GM12878 (cell line): ENCODE data around the gene HERC2. TPM values are rescaled to one million over a fixed set of nuclear protein-coding genes. Genes with fewer than 3 reads are reported as not detected.
A peak's percentile ranks its signal among the peaks of the same experiment; 100 is the strongest.

ENCODE experiments used
- ATAC-seq: fragments of 200-7000 bp; cut with Tn5 transposase; 3 replicates; pipeline ENCODE4 v1.9.1; 2020; ENCODE audit warnings: mild to moderate bottlenecking, moderate library complexity
- BruUV-seq: library from RNA; stranded (reverse); fragments of 400-500 nt; replicated peaks from 2 replicates; lab custom pipeline; 2021; lab: Mats Ljungman, UMichigan
- CTCF ChIA-PET: fragments of 300-600 bp; sonication (Branson Sonifier 250); formaldehyde crosslinking; extraction: SDS; loops from one replicate; lab custom pipeline; 2021; ENCODE audit warnings: inconsistent platforms; lab: Yijun Ruan, JAX
- POLR2A ChIA-PET: fragments of 350-600 bp; formaldehyde crosslinking; extraction: SDS; loops from one replicate; lab custom pipeline; 2021; ENCODE audit warnings: inconsistent platforms; lab: Charles Lee
- RAD21 ChIA-PET: fragments of 300-600 bp; sonication (Branson Sonifier 250); formaldehyde crosslinking; loops from one replicate; lab custom pipeline; 2023; ENCODE audit warnings: antibody characterized with exemption; ENCODE audit not compliant: unreplicated experiment; lab: Charles Lee
- SMC1A ChIA-PET: fragments of 300-600 bp; sonication (Branson Sonifier 250); formaldehyde crosslinking; loops from one replicate; lab custom pipeline; 2023; ENCODE audit not compliant: unreplicated experiment, uncharacterized antibody; lab: Charles Lee
- DNase-seq: peaks from one replicate; pipeline ENCODE4 v3.0.0-alpha.2; 2011; ENCODE audit warnings: low read depth, low spot score
- FAIRE-seq: peaks from 3 replicates; lab custom pipeline; 2011; peaks lifted over from hg19 to GRCh38; lab: Jason Lieb, UNC
- H2AFZ ChIP-seq: 2 replicates; pipeline ENCODE4 v1.6.0; 2011; ENCODE audit warnings: low read depth, low read length, control low read depth; ENCODE audit not compliant: control insufficient read depth
- H3K27ac ChIP-seq: 2 replicates; pipeline ENCODE4 v1.5.1; 2011; ENCODE audit warnings: control low read depth; ENCODE audit not compliant: control insufficient read depth, insufficient read depth
- H3K27me3 ChIP-seq, 2 experiments: replicated peaks in 1 of 2; 2 replicates each; pipeline versions ENCODE4 v1.6.0 to v1.6.1; 2011; ENCODE audit warnings: low read length in 1 of 2; ENCODE audit not compliant: control insufficient read depth in 2 of 2, insufficient read depth in 2 of 2
- H3K36me3 ChIP-seq, 2 experiments: 2 replicates each; pipeline ENCODE4 v1.5.1; 2011; ENCODE audit warnings: low read length in 1 of 2; ENCODE audit not compliant: control insufficient read depth in 2 of 2, insufficient read depth in 2 of 2
- H3K4me1 ChIP-seq: 2 replicates; pipeline ENCODE4 v1.6.1; 2011; ENCODE audit warnings: mild to moderate bottlenecking, low read length, moderate library complexity, mixed read lengths; ENCODE audit not compliant: control insufficient read depth, insufficient read depth
- H3K4me2 ChIP-seq: 2 replicates; pipeline ENCODE4 v1.6.0; 2011; ENCODE audit warnings: control low read depth; ENCODE audit not compliant: control insufficient read depth, insufficient read depth
- H3K4me3 ChIP-seq: fragments of 200-600 bp; sonication (generic); 2 replicates; pipeline ENCODE4 v1.5.1; 2016
- H3K79me2 ChIP-seq: 2 replicates; pipeline ENCODE4 v1.6.0; 2011; ENCODE audit warnings: low read length; ENCODE audit not compliant: control insufficient read depth, insufficient read depth
- H3K9ac ChIP-seq: 2 replicates; pipeline ENCODE4 v1.8.0; 2011; ENCODE audit warnings: low read length, control low read depth, mixed read lengths; ENCODE audit not compliant: control insufficient read depth, insufficient read depth
- H3K9me3 ChIP-seq: replicated peaks from 3 replicates; pipeline ENCODE4 v1.5.1; 2011; ENCODE audit warnings: mild to moderate bottlenecking, low read length; ENCODE audit not compliant: control insufficient read depth, insufficient read depth
- H4K20me1 ChIP-seq: 2 replicates; pipeline ENCODE4 v1.6.0; 2011; ENCODE audit not compliant: control insufficient read depth, insufficient read depth
- E2F8 ChIP-seq: fragments of 450-650 bp; IDR thresholded peaks from 2 replicates; pipeline ENCODE4 v1.6.1; 2018; ENCODE audit warnings: mild to moderate bottlenecking, low read depth, moderate library complexity; ENCODE audit not compliant: partially characterized antibody
- ESRRA ChIP-seq: IDR thresholded peaks from 2 replicates; pipeline ENCODE4 v1.6.1; 2012; ENCODE audit warnings: mild to moderate bottlenecking, low read length, improper control_type of control experiment
- FOS ChIP-seq: IDR thresholded peaks from 3 replicates; pipeline ENCODE4 v1.6.1; 2011; ENCODE audit warnings: borderline replicate concordance; ENCODE audit not compliant: insufficient read length; ENCODE audit errors: extremely low read depth
- NFXL1 ChIP-seq: fragments of 450-650 bp; IDR thresholded peaks from 2 replicates; pipeline ENCODE4 v1.6.1; 2017; ENCODE audit warnings: antibody characterized with exemption, mild to moderate bottlenecking, borderline replicate concordance
- NR2F1 ChIP-seq: fragments of 450-650 bp; conservative IDR thresholded peaks from 2 replicates; pipeline ENCODE4 v1.6.1; 2017; ENCODE audit warnings: mild to moderate bottlenecking
- RBBP5 ChIP-seq: fragments of 200-600 bp; sonication (generic); conservative IDR thresholded peaks from 2 replicates; pipeline ENCODE4 v1.6.1; 2016
- WGBS: methylation state at CpG from one replicate; pipeline ENCODE4 v1.1.6; 2016; ENCODE audit warnings: low lambda C conversion rate; ENCODE audit not compliant: insufficient replicate concordance, insufficient coverage; ENCODE audit errors: missing lambda C conversion rate; 5-methylcytosine and 5-hydroxymethylcytosine counted together
- in situ Hi-C: fragments of 300-500 bp; cut with MboI; formaldehyde crosslinking; loops from 9 replicates; pipeline ENCODE4 v1.14.3; 2018; ENCODE audit warnings: mixed read lengths
- intact Hi-C: fragments of 100-400 bp; cut with micrococcal nuclease; formaldehyde crosslinking; loops from one replicate; pipeline ENCODE4 v1.14.2; 2022; ENCODE audit not compliant: unreplicated experiment
- polyA plus RNA-seq, 11 experiments: library from polyadenylated mRNA; depleted of rRNA in 4 of 11; unstranded in 6 of 11; stranded (reverse) in 5 of 11; fragments of >200 nt; fragmentation: Nextera tagmentation in 4 of 11; fragmentation: Illumina TruSeq in 1 of 11; extraction: Ambion mirVana in 4 of 11; extraction: Trizol in 1 of 11; gene quantifications; 1 replicate in 1 of 11; 2 replicates in 10 of 11; pipeline versions ENCODE4 v1.2.1 to v1.2.3, GENCODE V29; 2011 to 2016; ENCODE audit warnings: inconsistent platforms in 2 of 11, missing spikeins in 2 of 11, low read depth in 1 of 11
- total RNA-seq, 4 experiments: library from RNA; depleted of rRNA in 3 of 4; stranded (reverse); fragments of >200 nt in 3 of 4; fragmentation: Illumina TruSeq in 1 of 4; extraction: Trizol in 1 of 4; gene quantifications; 2 replicates each; pipeline versions ENCODE4 v1.2.1 to v1.2.3, GENCODE V29; 2013 to 2021
- TF ChIP-seq, protein P1 (sequence below): fragments of 450-650 bp; conservative IDR thresholded peaks from 2 replicates; pipeline ENCODE4 v1.6.1; 2017; ENCODE audit warnings: mild to moderate bottlenecking, moderate library complexity
- TF ChIP-seq, protein P2 (sequence below): IDR thresholded peaks from 2 replicates; pipeline ENCODE4 v1.6.1; 2012; ENCODE audit warnings: improper control_type of control experiment, low read depth, low read length; ENCODE audit not compliant: insufficient replicate concordance

The HERC2 gene
- total and polyA plus RNA-seq, 10 of the 15 experiments (the other 5 are each of a cell fraction or from before 2014, with no cell fraction given) = 6.1 to 39.0 (median 24.0) TPM

DNA sequence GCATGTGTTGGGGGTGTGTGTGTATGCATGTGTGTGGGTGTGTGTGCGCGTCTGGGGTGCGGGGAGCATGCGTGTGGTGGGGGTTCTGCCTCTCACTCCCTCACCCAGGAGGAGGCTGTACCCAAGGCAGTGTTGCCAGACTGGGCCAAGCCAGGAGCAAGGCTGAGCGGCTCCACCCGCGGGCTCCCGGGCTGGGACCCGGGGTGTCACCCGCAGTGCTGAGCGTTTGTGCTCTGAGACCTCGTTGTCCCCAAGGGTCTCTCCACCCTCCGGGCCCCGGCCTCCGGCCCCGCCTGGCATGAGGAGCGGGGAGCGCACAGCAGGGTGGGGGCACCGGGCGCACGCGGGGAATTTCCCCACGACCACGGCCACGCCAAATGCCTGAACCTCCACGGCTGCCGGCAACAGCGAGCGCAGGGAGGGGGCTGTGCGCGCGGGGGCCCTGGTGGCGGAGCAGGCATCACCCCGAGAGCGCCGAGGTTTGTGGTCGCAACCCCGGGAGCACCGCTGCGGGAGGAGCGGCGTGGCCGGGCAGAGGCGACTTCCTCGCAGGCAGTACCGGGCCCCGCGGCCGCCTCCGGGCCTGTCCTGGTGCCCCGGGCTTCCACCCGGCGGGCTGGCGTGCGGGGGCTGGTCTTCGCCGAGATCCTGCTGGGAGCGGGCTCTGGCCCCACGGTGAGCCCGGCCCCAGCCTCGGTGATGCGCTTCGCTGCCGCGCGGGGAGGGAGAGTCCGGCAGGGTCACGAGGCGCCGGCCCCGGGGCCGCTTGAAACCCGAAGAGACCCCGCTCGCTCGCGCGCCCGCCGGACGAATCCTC lies 215.5 kb downstream of the HERC2 start:
- FAIRE-seq (no peak), DNase-seq (no peak)
- intact Hi-C loops (no loop called here), in situ Hi-C loops (no loop called here)
- H3K9ac ChIP-seq = no peak overlapping the region
- H3K27me3 ChIP-seq = peaks cover 3% of the 10 kb centered on the region in 2 experiments; a peak in 1 of 4 replicates
- WGBS = 11% methylated on average over 34 of the region's 81 CpGs
- no TSS peak for BruUV-seq
- peak overlapping the region; percentile 44; the same call in 1 of the 2 replicates for H3K4me2 ChIP-seq
- no peak overlapping the region for H2AFZ ChIP-seq
- no peaks in the 10 kb centered on the region for H3K79me2 ChIP-seq
- TF ChIP-seq, protein P1, sequence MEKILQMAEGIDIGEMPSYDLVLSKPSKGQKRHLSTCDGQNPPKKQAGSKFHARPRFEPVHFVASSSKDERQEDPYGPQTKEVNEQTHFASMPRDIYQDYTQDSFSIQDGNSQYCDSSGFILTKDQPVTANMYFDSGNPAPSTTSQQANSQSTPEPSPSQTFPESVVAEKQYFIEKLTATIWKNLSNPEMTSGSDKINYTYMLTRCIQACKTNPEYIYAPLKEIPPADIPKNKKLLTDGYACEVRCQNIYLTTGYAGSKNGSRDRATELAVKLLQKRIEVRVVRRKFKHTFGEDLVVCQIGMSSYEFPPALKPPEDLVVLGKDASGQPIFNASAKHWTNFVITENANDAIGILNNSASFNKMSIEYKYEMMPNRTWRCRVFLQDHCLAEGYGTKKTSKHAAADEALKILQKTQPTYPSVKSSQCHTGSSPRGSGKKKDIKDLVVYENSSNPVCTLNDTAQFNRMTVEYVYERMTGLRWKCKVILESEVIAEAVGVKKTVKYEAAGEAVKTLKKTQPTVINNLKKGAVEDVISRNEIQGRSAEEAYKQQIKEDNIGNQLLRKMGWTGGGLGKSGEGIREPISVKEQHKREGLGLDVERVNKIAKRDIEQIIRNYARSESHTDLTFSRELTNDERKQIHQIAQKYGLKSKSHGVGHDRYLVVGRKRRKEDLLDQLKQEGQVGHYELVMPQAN = no peak
- TF ChIP-seq E2F8 = no peak
- TF ChIP-seq NR2F1 = no peak
- no peak for TF ChIP-seq FOS
- TF ChIP-seq RBBP5 = no peak
- no peak for TF ChIP-seq ESRRA
- TF ChIP-seq, protein P2, sequence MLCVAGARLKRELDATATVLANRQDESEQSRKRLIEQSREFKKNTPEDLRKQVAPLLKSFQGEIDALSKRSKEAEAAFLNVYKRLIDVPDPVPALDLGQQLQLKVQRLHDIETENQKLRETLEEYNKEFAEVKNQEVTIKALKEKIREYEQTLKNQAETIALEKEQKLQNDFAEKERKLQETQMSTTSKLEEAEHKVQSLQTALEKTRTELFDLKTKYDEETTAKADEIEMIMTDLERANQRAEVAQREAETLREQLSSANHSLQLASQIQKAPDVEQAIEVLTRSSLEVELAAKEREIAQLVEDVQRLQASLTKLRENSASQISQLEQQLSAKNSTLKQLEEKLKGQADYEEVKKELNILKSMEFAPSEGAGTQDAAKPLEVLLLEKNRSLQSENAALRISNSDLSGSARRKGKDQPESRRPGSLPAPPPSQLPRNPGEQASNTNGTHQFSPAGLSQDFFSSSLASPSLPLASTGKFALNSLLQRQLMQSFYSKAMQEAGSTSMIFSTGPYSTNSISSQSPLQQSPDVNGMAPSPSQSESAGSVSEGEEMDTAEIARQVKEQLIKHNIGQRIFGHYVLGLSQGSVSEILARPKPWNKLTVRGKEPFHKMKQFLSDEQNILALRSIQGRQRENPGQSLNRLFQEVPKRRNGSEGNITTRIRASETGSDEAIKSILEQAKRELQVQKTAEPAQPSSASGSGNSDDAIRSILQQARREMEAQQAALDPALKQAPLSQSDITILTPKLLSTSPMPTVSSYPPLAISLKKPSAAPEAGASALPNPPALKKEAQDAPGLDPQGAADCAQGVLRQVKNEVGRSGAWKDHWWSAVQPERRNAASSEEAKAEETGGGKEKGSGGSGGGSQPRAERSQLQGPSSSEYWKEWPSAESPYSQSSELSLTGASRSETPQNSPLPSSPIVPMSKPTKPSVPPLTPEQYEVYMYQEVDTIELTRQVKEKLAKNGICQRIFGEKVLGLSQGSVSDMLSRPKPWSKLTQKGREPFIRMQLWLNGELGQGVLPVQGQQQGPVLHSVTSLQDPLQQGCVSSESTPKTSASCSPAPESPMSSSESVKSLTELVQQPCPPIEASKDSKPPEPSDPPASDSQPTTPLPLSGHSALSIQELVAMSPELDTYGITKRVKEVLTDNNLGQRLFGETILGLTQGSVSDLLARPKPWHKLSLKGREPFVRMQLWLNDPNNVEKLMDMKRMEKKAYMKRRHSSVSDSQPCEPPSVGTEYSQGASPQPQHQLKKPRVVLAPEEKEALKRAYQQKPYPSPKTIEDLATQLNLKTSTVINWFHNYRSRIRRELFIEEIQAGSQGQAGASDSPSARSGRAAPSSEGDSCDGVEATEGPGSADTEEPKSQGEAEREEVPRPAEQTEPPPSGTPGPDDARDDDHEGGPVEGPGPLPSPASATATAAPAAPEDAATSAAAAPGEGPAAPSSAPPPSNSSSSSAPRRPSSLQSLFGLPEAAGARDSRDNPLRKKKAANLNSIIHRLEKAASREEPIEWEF = no peak
- TF ChIP-seq NFXL1 = 0 out of 2 replicates have a peak, but pooled peaks have one; percentile 51
- TF ChIP-seq, all 136 proteins: peak for 1
- RAD21 ChIA-PET = no interaction called here
- no peak overlapping the region for H3K27ac ChIP-seq
- SMC1A ChIA-PET = no interaction called here
- peak; percentile 56 for ATAC-seq
- H3K4me1 ChIP-seq = no peaks in the 10 kb centered on the region
- no peaks in the 10 kb centered on the region for H4K20me1 ChIP-seq
- CTCF ChIA-PET = no interaction called here
- peaks cover 0 to 2% of the 10 kb centered on the region in 2 experiments; a peak in 1 of 4 replicates for H3K36me3 ChIP-seq
- no peaks in the 10 kb centered on the region for H3K9me3 ChIP-seq
- peak overlapping the region; percentile 32; the same call in 1 of the 2 replicates for H3K4me3 ChIP-seq
- POLR2A ChIA-PET = no interaction called here
